Hepatocyte (in vitro differentiated cells): ENCODE measurements around the gene DGKZ.

ENCODE experiments used
- EZH2 ChIP-seq: fragments of 200-600 bp; sonication (generic); IDR thresholded peaks from 2 replicates; pipeline ENCODE4 v1.6.1; 2016; ENCODE audit warnings: antibody characterized with exemption, mild to moderate bottlenecking, borderline replicate concordance
- EZH2phosphoT487 ChIP-seq: fragments of 200-600 bp; sonication (generic); IDR thresholded peaks from one replicate; pipeline ENCODE4 v1.6.1; 2018; ENCODE audit warnings: antibody characterized with exemption, mild to moderate bottlenecking, low read depth, moderate library complexity; ENCODE audit not compliant: unreplicated experiment, severe bottlenecking
- TF ChIP-seq, protein P1 (sequence below): fragments of 200-600 bp; sonication (generic); IDR thresholded peaks from 2 replicates; pipeline ENCODE4 v1.5.1; 2016; ENCODE audit warnings: antibody characterized with exemption, mild to moderate bottlenecking; ENCODE audit not compliant: poor library complexity

DNA sequence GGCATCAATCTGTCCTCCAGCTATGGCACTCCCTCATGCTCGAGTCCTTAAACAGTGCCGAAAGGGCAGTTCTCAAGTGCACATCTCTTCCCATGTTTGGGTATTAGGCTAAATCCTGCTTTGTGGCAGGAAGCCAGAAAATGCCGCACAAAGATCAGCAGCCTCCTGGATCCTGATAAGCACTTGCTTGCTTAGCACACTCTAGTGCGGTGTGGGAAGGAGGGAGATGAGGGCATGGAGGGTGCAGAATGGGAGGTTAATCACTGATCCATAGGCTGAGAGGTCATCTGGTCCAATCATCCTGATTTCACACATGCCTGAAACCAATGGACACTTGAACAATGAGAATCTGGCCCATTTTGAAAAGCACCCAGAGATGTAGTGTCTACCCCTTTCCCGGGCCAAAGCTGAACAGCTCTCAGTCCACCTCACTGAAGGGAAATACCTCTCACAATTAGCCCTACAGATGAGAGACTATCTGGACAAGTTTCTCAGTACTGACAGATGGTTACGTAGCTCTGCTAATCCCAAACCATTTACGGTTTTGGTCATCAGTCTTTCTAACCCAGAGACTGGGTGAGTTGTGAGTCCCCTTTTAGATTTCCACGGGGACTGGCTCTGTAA, 74.1 kb downstream of the DGKZ start:
- TF ChIP-seq, protein P1, sequence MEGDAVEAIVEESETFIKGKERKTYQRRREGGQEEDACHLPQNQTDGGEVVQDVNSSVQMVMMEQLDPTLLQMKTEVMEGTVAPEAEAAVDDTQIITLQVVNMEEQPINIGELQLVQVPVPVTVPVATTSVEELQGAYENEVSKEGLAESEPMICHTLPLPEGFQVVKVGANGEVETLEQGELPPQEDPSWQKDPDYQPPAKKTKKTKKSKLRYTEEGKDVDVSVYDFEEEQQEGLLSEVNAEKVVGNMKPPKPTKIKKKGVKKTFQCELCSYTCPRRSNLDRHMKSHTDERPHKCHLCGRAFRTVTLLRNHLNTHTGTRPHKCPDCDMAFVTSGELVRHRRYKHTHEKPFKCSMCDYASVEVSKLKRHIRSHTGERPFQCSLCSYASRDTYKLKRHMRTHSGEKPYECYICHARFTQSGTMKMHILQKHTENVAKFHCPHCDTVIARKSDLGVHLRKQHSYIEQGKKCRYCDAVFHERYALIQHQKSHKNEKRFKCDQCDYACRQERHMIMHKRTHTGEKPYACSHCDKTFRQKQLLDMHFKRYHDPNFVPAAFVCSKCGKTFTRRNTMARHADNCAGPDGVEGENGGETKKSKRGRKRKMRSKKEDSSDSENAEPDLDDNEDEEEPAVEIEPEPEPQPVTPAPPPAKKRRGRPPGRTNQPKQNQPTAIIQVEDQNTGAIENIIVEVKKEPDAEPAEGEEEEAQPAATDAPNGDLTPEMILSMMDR = no peak
- TF ChIP-seq EZH2 (no peak), EZH2phosphoT487 (no peak)
